Adrenal gland (tissue), 5 donors: Measurements from ENCODE around the gene IRAK3.
"Not testable (repeated sequence)": the region's sequence is repeated elsewhere in the genome, so short reads cannot be mapped to it uniquely, and the experiment has no call there.

ENCODE experiments used
- POLR2A ChIP-seq, 2 donors: fragments of 450-650 bp; IDR thresholded peaks; one replicate each; pipeline ENCODE4 v1.6.1; 2017; ENCODE audit warnings: antibody characterized with exemption in 2 of 2, mild to moderate bottlenecking in 2 of 2, moderate library complexity in 1 of 2
- TF ChIP-seq, protein P1 (sequence below), 6 experiments: fragments of 450-650 bp in 4 of 6; fragments of 200-600 bp in 2 of 6; sonication (generic) in 1 of 6; IDR thresholded peaks; 1 replicate in 5 of 6; 2 replicates in 1 of 6; pipeline versions ENCODE4 v1.5.1 to v1.8.0; 2016 to 2021; ENCODE audit warnings: antibody characterized with exemption in 6 of 6, mild to moderate bottlenecking in 2 of 6, moderate library complexity in 1 of 6
- donor health status: DM: no; HTN: no; CAD: no.

DNA sequence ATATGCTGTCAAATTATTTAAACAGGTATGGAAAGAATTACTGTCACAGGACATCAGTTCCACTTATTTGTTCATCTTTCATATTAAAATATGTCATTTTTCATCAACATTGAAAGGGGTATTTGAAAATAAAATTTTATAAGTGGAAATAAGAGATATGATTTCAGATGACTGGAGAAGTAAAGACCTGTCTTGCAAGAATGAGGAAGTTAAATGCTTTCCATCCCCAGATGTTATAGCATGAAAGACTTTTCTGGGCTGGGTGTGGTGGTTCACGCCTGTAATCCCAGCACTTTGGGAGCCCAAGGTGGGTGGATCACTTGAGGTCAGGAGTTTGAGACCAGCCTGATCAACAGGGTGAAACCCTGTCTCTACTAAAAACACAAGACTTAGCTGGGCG lies 22.6 kb downstream of the IRAK3 start:
- TF ChIP-seq, protein P1, sequence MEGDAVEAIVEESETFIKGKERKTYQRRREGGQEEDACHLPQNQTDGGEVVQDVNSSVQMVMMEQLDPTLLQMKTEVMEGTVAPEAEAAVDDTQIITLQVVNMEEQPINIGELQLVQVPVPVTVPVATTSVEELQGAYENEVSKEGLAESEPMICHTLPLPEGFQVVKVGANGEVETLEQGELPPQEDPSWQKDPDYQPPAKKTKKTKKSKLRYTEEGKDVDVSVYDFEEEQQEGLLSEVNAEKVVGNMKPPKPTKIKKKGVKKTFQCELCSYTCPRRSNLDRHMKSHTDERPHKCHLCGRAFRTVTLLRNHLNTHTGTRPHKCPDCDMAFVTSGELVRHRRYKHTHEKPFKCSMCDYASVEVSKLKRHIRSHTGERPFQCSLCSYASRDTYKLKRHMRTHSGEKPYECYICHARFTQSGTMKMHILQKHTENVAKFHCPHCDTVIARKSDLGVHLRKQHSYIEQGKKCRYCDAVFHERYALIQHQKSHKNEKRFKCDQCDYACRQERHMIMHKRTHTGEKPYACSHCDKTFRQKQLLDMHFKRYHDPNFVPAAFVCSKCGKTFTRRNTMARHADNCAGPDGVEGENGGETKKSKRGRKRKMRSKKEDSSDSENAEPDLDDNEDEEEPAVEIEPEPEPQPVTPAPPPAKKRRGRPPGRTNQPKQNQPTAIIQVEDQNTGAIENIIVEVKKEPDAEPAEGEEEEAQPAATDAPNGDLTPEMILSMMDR (IDR thresholded peaks at IDR 0.05), result not testable (repeated sequence)
- TF ChIP-seq POLR2A (IDR thresholded peaks at IDR 0.05), result not testable (repeated sequence)
